Left lung (tissue), 10 donors: Measurements from ENCODE around the gene CACNA1C. TPM values are rescaled to one million over a fixed set of nuclear protein-coding genes. Genes with fewer than 3 reads are reported as not detected.

Experiments used
- ATAC-seq: fragments of 200-7000 bp; cut with Tn5 transposase; one replicate; pipeline ENCODE4 v1.9.1; 2020; ENCODE audit warnings: moderate library complexity
- DNase-seq, 4 donors: peaks; one replicate each; pipeline ENCODE4 v3.0.0-alpha.2; 2013 to 2020
- H3K27ac ChIP-seq, 2 donors: fragments of 200-600 bp; sonication (generic) in 1 of 2; one replicate each; pipeline versions ENCODE4 v1.5.0 to v1.8.0; 2020 to 2021
- H3K27me3 ChIP-seq, 2 donors: fragments of 200-600 bp; sonication (generic) in 1 of 2; one replicate each; pipeline versions ENCODE4 v1.5.0 to v1.8.0; 2020 to 2021
- H3K36me3 ChIP-seq, 2 donors: fragments of 200-600 bp; sonication (generic) in 1 of 2; one replicate each; pipeline versions ENCODE4 v1.5.0 to v1.8.0; 2020 to 2021
- H3K4me1 ChIP-seq, 2 donors: fragments of 200-600 bp; one replicate each; pipeline ENCODE4 v1.8.0; 2021
- H3K4me3 ChIP-seq, 2 donors: fragments of 200-600 bp; sonication (generic) in 1 of 2; one replicate each; pipeline versions ENCODE4 v1.5.0 to v1.8.0; 2020 to 2021; ENCODE audit warnings: mild to moderate bottlenecking in 1 of 2
- H3K9me3 ChIP-seq, 2 donors: fragments of 200-600 bp; sonication (generic) in 1 of 2; one replicate each; pipeline versions ENCODE4 v1.5.0 to v1.8.0; 2020 to 2021
- CTCF ChIP-seq, 2 donors: fragments of 200-600 bp; sonication (generic) in 1 of 2; IDR thresholded peaks; one replicate each; pipeline versions ENCODE4 v1.5.0 to v1.8.0; 2021; ENCODE audit warnings: antibody characterized with exemption in 2 of 2
- intact Hi-C, 2 donors: fragments of 100-400 bp; cut with DNase I; formaldehyde crosslinking; loops; one replicate each; pipeline versions ENCODE4 v1.11.2 to v1.14.2; 2022
- polyA plus RNA-seq, 6 donors: library from polyadenylated mRNA; unstranded; fragments of 120-200 nt; gene quantifications; one replicate each; pipeline ENCODE4 v1.2.1, GENCODE V29; 2013; ENCODE audit not compliant: insufficient read length in 6 of 6
- total RNA-seq, 2 donors: library from RNA; stranded (reverse); fragmentation: NEBNext Ultra II Directional; extraction: Animal tissue kit (Norgen Biotek cat#: 25700); gene quantifications; one replicate each; pipeline ENCODE4 v1.2.1, GENCODE V29; 2021
- donor health status: DM: no; HTN: yes; CAD: no.
- donor health status: DM: no; HTN: no; CAD: no.

Gene CACNA1C
- total and polyA plus RNA-seq, 8 donors: 11.9 to 21.9 (median 14.2) TPM

- no peaks in the 10 kb centered on the region for H3K4me1 ChIP-seq
- H3K27ac ChIP-seq: no peak overlapping the region
- no peak overlapping the region for H3K4me3 ChIP-seq
- H3K9me3 ChIP-seq: no peaks in the 10 kb centered on the region
- no peak for TF ChIP-seq CTCF (IDR thresholded peaks at IDR 0.05)
- no peak for ATAC-seq
- peaks cover 0 to 7% of the 10 kb centered on the region in 2 donors for H3K27me3 ChIP-seq
- DNase-seq: no peak
- H3K36me3 ChIP-seq: no peaks in the 10 kb centered on the region
- intact Hi-C loops: no loop called here
These were observed 133.1 kb downstream of the CACNA1C start for GRCh38 chr12:2185751-2186341.

GRCh38 chr12:2187195-2187945, 134.6 kb downstream of the CACNA1C start:
- ATAC-seq (no peak), DNase-seq (no peak)
- Histone ChIP-seq H3K4me1 (no peaks in the 10 kb centered on the region), H3K27me3 (peaks cover 0 to 7% of the 10 kb centered on the region in 2 donors), H3K36me3 (no peaks in the 10 kb centered on the region), H3K27ac (no peak overlapping the region), H3K4me3 (no peak overlapping the region), H3K9me3 (no peaks in the 10 kb centered on the region)
- no peak for TF ChIP-seq CTCF (IDR thresholded peaks at IDR 0.05)
- intact Hi-C loops: no loop called here

GRCh38 chr12:2190085-2190484, 137.3 kb downstream of the CACNA1C start:
- Histone ChIP-seq H3K9me3 (no peaks in the 10 kb centered on the region), H3K4me3 (no peak overlapping the region), H3K27me3 (no peaks in the 10 kb centered on the region), H3K27ac (no peak overlapping the region), H3K4me1 (no peaks in the 10 kb centered on the region), H3K36me3 (no peaks in the 10 kb centered on the region)
- DNase-seq (no peak), ATAC-seq (no peak)
- intact Hi-C loops: no loop called here
- TF ChIP-seq CTCF (IDR thresholded peaks at IDR 0.05): no peak

- no peaks in the 10 kb centered on the region for H3K36me3 ChIP-seq
- H3K27me3 ChIP-seq: no peaks in the 10 kb centered on the region
- no peak overlapping the region for H3K4me3 ChIP-seq
- H3K4me1 ChIP-seq: no peaks in the 10 kb centered on the region
- intact Hi-C loops: no loop called here
- H3K27ac ChIP-seq: no peak overlapping the region
- ATAC-seq (no peak), DNase-seq (no peak)
- TF ChIP-seq CTCF (IDR thresholded peaks at IDR 0.05): no peak
- no peaks in the 10 kb centered on the region for H3K9me3 ChIP-seq
These were observed 138.2 kb downstream of the CACNA1C start for GRCh38 chr12:2190896-2191533.

- Histone ChIP-seq H3K27ac (no peak overlapping the region), H3K36me3 (no peaks in the 10 kb centered on the region), H3K9me3 (no peaks in the 10 kb centered on the region), H3K27me3 (peaks cover 0 to under 1% of the 10 kb centered on the region in 2 donors), H3K4me3 (no peak overlapping the region), H3K4me1 (no peaks in the 10 kb centered on the region)
- ATAC-seq (no peak), DNase-seq (no peak)
- intact Hi-C loops: no loop called here
- no peak for TF ChIP-seq CTCF (IDR thresholded peaks at IDR 0.05)
These were observed 138.9 kb downstream of the CACNA1C start for GRCh38 chr12:2191534-2192153.
